Measurements from ENCODE around the gene MAU2.

DNA sequence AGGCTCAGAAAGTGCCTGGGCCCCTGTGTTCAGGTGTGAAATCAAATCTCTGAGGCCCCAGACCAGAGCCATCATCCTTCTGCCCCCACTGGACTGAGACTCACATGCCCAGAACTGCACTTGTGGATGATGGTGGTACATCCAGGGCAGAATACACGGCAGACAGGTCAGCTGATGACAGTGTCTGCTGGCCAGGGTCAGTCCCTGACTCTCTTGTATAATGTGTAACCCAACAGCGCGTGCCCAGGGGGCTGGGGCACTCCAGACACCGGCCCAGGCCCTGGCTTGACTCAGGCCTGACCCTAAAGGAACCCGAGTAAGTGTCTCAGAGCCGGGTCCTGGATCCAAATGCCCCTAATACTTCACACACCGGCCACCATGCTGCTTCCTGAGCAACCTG is 47.5 kb downstream of the MAU2 start:
- TF ChIP-seq, protein P1, sequence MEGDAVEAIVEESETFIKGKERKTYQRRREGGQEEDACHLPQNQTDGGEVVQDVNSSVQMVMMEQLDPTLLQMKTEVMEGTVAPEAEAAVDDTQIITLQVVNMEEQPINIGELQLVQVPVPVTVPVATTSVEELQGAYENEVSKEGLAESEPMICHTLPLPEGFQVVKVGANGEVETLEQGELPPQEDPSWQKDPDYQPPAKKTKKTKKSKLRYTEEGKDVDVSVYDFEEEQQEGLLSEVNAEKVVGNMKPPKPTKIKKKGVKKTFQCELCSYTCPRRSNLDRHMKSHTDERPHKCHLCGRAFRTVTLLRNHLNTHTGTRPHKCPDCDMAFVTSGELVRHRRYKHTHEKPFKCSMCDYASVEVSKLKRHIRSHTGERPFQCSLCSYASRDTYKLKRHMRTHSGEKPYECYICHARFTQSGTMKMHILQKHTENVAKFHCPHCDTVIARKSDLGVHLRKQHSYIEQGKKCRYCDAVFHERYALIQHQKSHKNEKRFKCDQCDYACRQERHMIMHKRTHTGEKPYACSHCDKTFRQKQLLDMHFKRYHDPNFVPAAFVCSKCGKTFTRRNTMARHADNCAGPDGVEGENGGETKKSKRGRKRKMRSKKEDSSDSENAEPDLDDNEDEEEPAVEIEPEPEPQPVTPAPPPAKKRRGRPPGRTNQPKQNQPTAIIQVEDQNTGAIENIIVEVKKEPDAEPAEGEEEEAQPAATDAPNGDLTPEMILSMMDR (IDR thresholded peaks at IDR 0.05; ENCODE audit: low read length): no peak
- no peak for TF ChIP-seq EZH2 (IDR thresholded peaks at IDR 0.05; ENCODE audit: borderline replicate concordance, low read length)
